Activated CD4-positive, CD25-positive, alpha-beta regulatory T cell (primary cell): ENCODE measurements around the gene SHISA3.

ENCODE experiments used
- DNase-seq, 4 experiments: peaks; one replicate each; lab custom pipeline; 2025; lab: John Stamatoyannopoulos, UW

SHISA3 gene

DNA sequence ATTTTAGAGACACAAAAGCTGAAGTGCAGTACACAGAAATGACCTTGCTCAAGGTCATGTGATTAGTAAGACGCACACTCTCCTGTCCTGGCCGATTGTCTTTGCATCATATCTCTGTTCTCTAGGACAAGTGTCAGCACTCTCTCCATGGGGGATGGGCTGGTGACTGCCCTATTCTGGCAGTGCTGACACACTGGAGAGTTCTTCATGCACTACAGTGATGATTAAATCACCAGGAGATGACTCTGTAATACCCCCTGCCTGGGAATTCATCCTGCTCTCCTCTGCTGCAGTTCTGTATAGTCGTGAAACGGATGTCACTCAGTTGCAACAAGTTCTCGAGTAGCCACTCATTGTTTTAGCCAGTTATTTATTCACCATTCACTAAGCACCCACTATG is 5.3 kb upstream of the SHISA3 start:
- no peak for DNase-seq

DNA sequence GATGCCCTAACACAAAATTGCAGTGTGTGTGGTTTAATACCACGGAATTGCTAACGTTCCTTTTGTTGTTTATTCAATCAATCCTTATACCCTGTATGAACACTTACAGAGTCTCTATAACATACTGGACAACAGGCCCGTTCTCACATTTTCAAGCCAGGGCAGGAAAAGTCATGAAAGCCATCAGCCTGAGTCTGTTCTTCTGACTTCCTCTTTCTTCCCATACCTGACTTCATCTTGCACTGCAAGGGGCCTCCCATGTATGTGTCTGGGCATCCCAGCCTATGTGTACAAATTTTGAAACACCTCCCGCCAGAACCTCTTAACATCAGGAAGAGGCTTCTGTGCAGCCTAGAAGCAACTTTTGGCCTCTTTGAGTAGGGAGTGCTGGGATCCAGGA is 4.9 kb upstream of the SHISA3 start:
- DNase-seq: no peak

DNA sequence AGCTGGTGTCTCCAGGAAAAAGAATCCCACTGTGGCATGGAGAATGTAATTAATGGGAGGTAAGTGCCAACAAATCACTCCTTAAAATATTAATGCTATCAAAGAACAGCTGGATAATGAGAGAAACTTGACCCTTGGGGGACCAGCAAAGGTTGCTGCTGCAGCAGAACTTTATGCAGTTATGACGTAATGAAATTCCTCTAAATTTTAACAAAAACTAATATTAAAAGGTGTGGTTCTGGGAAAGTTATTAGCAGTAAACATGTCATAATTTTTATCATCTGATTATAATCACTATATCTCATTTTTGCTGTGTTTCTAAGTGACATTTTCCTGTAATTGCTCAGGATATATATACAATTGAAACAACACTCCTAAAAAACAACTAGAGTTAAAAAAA is 1.7 kb upstream of the SHISA3 start:
- DNase-seq: no peak

DNA sequence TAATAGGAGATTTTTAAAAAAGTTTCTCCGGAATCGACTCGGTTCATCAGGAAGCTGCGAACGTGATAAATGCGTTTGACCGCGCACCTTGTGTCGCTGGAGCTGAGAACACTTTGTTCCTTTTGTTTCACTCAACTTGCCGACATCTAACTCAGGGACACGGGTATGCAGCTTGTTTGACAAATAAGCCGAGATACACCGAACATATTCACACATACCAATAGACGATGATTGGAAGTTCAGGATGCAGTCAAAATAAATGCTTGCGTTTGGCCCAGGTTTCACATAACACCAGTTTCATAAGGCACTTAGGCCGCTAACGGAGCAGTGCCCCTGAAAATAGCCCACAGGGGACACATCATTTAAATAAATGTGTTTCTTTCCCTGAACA is 932 bp upstream of the SHISA3 start:
- no peak for DNase-seq

DNA sequence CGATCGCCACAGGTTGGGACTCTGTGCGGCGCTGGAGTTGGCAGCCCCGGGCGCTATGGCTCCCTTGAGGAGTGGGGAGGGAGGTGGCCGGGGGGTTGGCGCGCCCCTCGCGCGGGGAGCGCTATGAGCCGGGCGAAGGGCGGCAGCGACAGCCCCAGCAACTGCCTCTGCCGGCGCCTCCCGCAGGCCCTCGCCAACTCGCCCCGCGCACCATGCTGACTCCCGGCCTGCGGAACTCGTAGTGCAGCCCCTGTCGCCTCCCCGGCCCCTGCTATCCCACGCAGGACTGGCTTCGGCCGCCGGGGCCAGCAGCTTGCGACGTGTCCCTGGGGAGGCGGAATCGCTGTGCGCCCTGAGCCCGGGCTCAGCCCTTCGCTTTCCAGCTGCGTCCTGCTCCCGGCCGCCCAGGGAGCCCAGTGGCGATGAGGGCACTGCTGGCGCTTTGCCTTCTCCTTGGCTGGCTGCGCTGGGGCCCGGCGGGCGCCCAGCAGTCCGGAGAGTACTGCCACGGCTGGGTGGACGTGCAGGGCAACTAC is 415 bp downstream of the SHISA3 start:
- DNase-seq: no peak

DNA sequence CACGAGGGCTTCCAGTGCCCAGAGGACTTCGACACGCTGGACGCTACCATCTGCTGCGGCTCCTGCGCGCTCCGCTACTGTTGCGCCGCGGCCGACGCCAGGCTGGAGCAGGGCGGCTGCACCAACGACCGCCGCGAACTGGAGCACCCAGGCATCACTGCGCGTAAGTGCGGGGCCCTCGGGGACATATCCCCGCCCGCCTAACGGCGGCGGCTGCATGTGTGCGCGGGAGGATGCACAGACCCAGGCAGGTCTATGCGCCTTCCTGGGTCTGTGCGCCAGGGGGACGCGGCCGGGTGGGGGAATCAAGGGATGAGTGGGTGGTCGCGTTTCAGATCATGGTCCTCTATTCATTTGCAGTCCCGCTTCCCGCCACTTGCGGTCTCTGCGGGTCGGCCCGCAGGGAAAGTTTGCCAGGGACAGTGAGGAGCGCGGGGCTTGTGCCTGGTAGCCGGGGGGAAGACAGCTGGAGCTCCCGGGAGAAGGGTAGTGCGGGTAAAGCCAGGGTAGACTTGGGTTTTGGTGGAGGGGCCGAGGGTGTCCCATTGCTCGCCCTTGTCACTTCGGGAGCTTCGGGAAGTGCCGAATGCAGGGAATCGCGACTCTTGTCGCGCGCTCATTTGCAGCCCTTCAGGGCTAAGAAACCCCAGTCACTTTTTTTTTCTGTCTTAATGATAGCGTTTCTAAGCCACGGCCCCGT is 1.0 kb downstream of the SHISA3 start:
- no peak for DNase-seq

DNA sequence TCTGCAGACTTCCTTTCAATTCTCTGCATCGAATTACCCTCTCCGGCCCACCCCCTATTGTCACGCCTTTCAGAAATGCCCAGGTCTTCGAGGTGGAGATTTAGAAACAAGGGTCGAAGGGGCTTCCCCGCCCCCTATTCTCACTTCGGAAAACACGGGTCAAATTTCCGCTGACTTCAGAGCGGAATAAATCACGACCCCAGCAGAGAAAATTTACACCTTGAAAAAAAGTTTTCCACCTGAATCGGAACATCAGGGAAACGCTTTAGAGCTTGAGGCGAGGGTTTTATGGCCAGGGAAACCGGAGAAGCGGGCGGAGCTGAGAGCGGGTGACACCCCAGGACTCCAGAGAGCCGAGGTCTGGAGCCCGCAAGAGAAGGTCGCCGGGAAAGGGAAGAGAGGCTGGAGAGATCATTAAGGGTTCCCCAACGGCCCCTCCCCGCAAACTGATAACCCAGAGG is 1.6 kb downstream of the SHISA3 start:
- no peak for DNase-seq

DNA sequence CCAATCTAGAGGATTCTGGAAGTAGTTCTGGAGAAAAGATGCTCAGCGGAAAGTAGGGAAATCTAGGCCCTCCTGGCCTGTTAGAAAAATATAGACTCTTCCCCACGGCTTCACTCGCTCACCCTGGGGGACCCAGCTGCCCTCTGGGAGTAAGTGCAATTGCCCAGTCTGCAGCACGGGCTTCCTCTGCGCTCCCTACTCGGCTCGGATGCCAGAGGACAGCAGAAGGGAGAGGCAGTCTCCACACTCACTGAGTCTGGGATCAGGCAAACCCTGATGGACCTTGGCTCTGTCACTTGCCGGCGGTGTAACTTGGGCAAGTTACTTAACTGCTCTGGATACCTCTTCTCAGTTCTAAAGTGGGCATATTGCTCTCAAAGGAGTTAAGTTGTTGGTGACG is 2.1 kb downstream of the SHISA3 start:
- DNase-seq: no peak

DNA sequence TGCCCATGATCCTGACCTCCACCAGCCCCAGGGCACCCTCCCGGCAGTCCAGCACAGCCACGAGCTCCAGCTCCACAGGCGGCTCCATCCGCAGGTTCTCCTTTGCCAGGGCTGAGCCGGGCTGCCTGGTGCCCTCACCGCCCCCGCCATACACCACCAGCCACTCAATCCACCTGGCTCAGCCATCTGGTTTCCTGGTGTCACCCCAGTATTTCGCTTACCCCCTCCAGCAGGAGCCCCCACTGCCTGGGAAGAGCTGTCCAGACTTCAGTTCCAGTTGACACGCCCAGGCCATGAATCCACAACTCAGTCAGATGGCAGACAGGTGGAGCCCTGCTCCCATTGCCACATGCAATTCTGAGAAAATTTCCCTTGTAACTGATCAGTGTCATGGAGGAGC is 3.9 kb downstream of the SHISA3 start:
- no peak for DNase-seq

DNA sequence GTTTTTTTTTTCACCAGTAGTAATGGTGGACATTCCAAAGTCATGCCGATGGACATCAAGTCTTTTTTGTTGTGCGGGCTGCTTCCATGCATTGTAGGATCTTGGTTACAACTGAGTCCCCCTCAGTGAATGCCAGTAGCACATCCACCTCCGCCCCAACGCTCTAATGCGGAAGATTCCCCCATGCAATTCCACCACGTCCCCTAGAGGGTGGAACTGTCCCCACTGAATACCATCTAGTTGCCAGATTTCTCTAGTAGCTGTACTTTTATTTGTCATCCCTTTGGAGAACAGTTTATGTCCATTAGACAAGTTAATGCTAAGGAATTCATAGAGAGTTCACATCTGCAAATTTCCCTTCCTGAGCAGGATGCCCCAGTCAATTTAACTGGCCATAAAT is 6.7 kb downstream of the SHISA3 start:
- no peak for DNase-seq

DNA sequence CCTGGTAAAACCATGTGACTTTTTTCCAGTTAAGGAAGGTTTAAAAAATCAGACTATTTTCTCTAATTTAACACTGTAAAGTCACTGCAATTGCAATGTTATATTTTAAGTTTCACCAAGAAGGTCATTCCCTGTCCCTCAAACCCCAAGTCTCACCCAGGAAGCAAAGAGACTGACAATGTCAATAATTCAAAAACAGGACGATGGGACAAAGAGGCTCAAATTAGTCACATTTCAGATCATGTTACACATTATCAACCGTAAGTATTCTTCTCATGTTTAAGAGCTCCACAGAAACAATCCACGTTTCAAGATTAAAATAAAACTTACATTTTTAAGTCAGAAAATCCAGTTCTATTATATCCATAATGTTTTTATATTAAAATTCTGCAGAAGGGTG is 13.2 kb downstream of the SHISA3 start:
- DNase-seq: no peak

DNA sequence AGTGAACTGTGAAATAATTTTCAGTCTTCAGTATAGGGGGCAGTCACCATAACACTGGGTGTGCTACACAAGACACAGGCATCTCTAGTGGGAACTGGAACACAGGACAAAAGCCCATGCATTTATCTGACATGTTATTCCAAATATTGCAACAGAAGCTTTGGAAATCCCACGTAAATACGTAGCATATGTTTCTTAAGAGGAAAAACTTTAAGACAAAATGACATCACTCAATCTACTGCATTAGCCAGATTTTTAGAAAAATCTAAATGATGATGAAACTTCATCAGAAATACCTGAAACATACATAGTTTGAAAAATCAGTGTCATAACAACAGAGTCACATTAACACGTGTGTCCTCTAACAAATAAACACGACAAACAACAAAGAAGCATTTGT is 14.5 kb downstream of the SHISA3 start:
- DNase-seq: no peak

DNA sequence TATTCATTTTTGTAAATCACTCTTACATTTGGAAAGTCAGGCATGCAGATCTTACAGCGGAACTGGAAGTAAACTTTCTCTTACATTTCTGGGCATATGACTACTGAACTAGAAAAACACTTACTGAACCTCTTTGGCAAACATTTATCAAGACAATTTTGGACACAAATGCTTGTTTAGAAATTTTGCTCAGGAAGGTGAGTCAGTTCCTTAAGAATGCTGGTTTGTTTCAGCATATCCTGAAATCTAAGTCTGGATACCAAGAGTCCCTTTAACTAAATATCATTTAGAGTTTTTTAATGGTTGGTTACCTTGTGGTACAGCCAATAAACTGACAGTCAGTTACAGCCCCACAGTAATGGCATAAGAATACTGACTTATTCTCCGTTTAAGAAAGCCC is 15.0 kb downstream of the SHISA3 start:
- DNase-seq: no peak

DNA sequence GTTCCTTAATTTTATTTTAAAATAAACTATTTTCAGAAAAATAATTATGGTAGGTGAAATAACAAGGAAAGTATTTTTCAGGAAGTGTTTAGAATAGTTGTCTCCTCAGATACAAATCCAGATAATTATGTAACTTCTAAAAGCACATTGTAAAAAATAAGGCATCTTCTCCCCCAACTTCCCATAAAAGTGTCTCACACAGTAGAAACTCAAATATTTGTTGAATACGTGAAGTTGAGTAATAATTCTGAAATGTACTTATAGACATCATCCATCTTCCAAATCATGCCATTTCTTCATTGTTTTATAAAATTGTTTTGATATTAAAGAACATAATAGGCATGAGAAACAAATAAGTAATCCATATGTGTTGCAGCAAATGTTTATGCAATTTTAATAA is 18.0 kb downstream of the SHISA3 start:
- DNase-seq: no peak

DNA sequence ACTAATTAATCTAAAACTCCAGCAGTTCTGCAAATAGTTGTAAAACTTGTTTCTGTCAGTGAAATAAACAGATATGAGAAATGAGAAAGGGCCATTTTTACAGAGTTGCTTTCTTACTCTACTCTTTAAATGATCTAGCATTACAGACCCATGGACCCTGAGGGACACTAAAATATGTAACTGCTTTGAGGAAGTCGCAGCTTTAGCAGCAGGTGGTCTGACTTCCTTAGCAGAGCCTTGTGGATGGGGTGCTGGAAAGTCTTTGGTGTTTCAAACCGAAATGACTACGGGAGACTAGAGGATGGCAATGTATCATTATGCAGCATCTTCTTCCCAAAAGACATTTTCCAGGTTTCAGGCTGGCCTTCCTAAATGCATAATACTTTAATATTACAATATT is 18.7 kb downstream of the SHISA3 start:
- DNase-seq: no peak

DNA sequence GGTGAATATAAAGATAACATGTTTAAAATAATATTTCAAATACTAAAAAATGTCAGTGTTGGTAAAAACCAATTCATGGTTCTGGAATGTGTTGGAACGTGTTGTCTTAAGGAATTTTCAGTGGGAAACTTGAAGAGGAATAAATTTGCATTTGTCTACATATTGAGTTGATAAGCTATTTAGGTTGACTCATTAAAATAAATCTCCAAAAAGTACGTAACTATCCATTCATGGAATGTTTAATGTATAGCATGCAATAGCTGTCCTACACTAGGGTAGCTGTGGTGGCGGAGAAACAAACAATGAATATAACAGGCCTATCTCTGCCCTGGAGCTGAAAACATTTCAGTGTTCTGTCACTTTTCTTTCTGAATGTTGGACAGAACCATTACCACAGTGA is 20.3 kb downstream of the SHISA3 start:
- no peak for DNase-seq

DNA sequence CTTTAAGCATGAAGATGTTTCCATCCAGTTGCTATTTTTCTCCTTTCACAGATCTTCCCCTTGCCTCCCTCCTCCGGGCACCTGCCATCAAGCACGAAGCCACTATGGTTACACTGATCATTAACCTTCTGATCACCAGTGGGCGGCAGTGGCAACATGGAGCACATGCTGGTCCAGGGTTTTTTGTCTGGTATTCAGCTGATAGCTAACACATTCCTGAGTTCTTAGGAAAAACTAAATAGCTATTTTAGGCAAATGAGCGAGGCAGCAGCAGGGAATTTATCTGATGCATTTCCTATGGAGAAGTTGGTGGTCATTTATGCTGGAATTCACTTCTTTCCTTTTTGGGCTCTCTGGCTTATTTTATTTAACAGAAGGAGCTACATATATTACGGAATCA is 22.9 kb downstream of the SHISA3 start:
- DNase-seq: no peak

DNA sequence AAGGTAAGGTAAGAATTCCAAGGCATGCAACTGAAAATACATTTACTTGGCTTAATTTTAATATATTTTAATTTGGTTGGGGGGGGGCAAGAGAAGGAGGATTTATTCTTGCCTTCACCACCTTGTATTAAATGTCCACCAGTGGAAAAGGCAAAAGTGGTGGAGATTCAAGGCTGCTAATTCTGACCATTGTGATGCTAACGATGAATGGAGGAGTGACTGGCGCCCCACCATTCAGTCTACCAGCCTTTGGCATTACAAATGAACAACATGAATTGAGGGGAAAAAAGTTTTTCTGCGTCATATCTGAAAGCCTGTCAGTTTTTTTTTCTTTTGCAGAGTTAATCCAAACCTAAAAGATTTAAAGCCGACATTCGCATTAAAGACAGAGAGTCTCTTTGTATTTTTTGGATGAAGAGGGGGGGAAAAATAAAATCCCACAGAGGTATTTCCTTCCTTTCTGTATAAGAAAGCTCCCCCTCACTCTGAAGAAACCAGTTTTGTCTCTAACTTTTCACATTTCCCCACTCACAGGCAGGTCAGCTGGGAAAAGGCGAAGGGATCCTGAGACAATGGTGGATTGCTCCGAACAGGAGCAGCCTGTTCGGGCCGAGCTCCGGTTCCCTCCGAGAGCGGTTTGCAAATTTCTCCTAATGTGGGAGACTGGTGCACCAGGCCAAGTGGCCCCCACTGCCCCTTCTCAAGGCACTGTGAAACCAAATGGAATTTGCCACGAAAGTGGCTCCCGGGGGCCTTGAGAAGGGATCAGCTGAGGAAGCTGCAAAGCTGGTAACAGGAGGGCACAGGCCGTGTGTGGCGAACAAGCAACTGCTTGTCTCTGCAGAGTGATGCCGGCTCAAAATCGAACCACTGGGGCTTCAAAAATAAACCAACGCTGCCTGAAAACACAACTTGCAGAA is 28.1 kb downstream of the SHISA3 start:
- no peak for DNase-seq

DNA sequence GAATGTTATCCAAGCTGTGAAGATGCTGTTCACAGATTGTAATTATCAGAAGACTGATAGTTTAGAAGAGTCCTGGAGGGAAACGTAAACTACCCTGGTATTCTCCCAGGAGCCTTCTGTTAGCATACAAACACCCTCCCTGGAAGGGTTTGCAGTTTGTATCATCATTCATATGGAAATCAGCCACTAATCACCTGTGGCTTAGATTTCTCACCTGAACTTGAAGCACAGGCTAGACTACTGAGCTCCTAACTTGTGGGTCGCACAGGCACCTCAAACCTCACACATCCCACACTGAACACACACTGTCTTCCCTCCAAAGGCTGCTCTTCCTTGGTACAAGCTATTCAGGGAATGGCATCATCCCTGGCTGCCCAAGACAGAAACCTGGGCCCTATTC is 30.7 kb downstream of the SHISA3 start:
- DNase-seq: no peak

DNA sequence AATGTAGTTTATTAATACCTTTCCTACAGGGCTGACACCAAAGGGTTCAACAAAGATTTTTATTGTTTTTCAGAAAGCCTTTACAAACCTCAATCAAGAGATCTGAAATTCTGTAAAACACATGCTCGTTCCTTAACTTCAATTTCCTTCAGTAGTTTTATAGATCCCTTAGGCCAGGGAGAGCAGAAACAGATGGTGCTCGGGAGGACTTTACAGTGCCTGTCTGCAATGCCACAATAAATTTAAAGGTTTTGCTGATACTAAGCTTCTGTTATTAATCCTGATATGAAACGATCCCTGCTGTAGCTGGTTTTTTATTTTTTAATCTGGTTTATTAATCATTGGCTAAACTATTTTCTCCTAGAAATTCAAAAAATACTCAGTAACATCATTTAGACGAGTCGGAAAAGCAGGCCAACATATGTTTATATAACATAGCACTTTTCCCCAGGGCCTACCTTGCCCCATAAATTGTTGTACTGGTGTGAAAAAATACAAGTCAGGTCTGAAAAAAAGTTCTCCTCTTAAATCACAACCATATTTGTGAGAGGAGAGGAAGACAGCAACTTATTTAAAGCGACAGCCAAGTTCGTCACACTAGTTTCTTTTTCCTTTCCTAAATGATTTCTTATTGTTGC is 39.8 kb downstream of the SHISA3 start:
- no peak for DNase-seq

DNA sequence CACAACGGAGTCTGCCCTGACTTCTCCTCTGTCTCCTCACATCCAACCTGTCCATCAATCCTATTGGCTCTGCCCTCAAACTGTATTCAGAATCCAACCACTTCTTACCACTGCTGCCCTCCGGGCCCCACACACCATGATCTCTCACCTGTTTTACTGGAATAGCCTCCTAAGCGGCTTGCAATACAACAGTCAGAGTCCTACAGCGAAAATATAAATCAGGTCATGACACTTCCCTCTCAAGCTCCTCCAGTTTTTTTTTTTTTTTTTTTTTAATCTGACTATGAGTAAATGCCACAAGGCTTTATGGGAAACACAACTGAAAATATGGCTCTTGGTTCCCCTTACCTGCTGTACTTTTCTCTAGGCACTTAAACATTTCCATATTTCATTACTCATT is 42.8 kb downstream of the SHISA3 start:
- DNase-seq: no peak

DNA sequence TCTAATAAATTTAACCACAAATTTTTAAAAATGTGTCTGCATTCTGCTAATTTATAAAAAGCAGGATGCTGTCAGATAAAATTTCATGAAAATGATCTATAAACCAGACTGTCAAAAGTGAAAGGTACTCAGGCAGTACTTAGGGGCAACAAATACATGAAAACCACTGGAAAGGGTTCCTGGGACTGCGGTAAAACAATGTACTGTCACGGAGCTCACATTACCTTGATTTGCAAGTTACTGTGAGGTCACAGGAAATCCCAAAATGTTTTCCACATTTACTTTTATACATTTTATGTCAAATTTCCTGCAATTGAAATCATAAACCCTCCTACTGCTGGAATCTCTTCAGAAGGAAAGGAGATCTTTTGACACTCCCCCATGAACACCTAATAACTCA is 45.3 kb downstream of the SHISA3 start:
- no peak for DNase-seq

DNA sequence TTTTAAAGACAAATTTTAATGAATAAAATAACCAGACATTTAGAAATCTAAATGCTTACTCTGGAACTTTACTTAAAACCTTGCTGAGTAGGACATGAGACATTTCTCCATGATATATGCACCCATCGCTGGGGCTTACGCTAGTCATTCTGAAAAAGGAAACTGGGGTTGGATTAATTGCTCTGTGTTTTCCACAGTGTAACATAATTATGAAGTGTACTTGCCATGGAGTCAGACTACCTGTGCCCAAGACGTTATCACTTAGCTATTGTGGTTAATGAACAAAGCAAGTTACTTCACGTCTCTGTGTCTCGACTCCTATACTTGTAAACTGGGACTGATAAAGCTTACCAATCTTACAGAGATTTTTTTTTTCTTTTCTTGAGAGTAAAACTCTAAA is 47.8 kb downstream of the SHISA3 start:
- no peak for DNase-seq
